ENCODE data around the gene RER1.

The RER1 gene

DNA sequence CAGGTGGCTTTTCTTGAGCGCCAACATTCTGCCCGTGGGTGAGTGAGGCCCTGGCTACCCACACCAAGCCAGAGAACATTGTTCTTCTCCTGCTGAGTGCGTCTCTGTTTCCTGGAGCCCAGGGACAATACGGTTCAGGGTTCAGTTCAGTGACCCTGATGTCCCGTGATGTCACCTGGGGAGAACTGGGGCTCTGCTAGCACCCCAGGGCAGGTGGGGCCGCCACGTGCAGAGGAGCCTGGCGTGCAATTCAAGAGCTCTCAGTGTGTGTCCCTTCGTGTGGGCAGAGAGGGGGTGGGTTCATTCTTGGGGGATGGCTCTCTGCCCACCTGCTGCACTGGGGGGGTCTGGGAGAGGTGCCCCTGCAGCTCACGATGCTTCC, 38.9 kb downstream of the RER1 start:
- Histone ChIP-seq H3K4me1 (ENCODE audit: insufficient read depth, low read length) (no peaks in the 10 kb centered on the region), H3K4me3 (ENCODE audit: low read length) (no peak overlapping the region), H3K36me3 (ENCODE audit: insufficient read depth, low read depth, low read length) (no peaks in the 10 kb centered on the region), H3K27me3 (ENCODE audit: insufficient read depth, low read length) (no peaks in the 10 kb centered on the region; the same call in 1 of the 2 replicates), H3K9ac (ENCODE audit: low read depth, low read length) (no peak overlapping the region), H3K27ac (ENCODE audit: low read length) (no peak overlapping the region), H3K9me3 (ENCODE audit: insufficient read depth, low read depth, low read length) (no peaks in the 10 kb centered on the region)

DNA sequence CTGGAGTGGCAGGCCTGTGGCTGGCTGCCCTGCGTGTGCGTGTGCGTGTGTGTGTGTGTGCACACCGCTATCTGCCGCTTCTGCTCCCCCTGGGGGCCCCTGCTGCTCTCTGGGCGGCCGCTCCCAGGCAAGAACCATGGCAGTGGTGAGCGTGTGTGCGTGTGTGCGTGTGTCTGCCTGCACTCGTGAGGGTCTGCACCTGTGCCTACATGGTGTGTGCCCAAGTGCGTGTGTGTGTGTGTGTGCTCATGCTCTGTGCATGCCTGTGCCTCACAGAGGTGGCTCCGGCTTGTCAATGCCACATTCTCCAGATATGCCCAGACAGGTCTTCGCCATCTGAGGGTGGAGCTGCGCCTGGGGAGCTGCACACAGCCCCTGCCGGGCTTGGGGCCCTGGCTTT, 39.5 kb downstream of the RER1 start:
- Histone ChIP-seq H3K9ac (ENCODE audit: low read depth, low read length) (no peak overlapping the region), H3K9me3 (ENCODE audit: insufficient read depth, low read depth, low read length) (no peaks in the 10 kb centered on the region)

DNA sequence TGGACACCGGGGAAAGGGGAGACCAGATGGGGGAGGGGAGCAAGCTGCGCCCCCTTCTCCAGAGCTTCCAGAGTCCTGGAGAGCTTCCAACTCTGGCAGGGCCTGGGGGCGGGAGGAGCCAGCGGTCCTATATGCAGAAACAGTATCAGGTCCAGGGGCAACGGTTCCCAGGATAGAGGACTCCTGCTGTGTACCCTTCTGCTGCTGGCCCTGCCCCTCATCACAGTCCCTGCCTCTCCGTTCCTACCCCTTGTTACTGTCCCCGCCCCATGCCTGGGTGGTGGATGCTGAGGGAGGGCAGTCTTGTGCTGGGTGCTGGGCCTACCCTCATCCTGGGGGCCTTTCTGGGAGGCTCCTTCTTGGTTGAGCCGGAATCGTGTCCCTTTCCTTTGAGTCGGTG, 39.9 kb downstream of the RER1 start:
- no peak overlapping the region for H3K27ac ChIP-seq (ENCODE audit: low read length)
- no peak overlapping the region for H3K9ac ChIP-seq (ENCODE audit: low read depth, low read length)

More for the DNA sequence above, 39.5 kb downstream of the RER1 start:
- Histone ChIP-seq H3K4me1 (ENCODE audit: insufficient read depth, low read length) (no peaks in the 10 kb centered on the region), H3K4me3 (ENCODE audit: low read length) (no peak overlapping the region), H3K36me3 (ENCODE audit: insufficient read depth, low read depth, low read length) (no peaks in the 10 kb centered on the region), H3K27ac (ENCODE audit: low read length) (no peak overlapping the region), H3K27me3 (ENCODE audit: insufficient read depth, low read length) (no peaks in the 10 kb centered on the region; the same call in 1 of the 2 replicates)

DNA sequence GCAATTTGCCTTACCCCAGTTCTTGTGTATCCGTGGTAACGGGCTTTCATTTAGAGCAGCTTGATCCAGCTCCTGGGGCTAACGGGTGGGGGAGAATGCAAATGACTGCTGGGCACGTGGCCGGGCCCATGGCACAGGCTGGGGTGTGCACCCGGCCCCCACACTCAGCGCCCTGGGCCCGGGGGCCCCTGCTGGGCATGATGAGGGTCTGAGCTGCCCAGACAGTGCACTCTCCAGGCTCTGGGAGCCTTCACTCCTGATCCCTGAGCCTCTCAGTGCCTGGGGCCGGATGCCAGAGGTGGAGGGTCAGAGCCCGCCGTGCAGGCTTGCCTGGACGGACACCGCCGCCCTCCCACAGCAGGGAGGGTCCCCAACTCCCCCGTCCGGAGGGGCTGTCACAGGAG, 40.8 kb downstream of the RER1 start:
- no peaks in the 10 kb centered on the region for H3K36me3 ChIP-seq (ENCODE audit: insufficient read depth, low read depth, low read length)
- no peak overlapping the region for H3K27ac ChIP-seq (ENCODE audit: low read length)
- no peaks in the 10 kb centered on the region for H3K4me1 ChIP-seq (ENCODE audit: insufficient read depth, low read length)
- no peak overlapping the region for H3K4me3 ChIP-seq (ENCODE audit: low read length)
- no peaks in the 10 kb centered on the region; the same call in 1 of the 2 replicates for H3K27me3 ChIP-seq (ENCODE audit: insufficient read depth, low read length)
- no peaks in the 10 kb centered on the region for H3K9me3 ChIP-seq (ENCODE audit: insufficient read depth, low read depth, low read length)
- no peak overlapping the region for H3K9ac ChIP-seq (ENCODE audit: low read depth, low read length)

More for the DNA sequence above, 39.9 kb downstream of the RER1 start:
- no peaks in the 10 kb centered on the region for H3K9me3 ChIP-seq (ENCODE audit: insufficient read depth, low read depth, low read length)
- no peak overlapping the region for H3K4me3 ChIP-seq (ENCODE audit: low read length)
- H3K36me3 ChIP-seq (ENCODE audit: insufficient read depth, low read depth, low read length), result no peaks in the 10 kb centered on the region
- H3K4me1 ChIP-seq (ENCODE audit: insufficient read depth, low read length), result no peaks in the 10 kb centered on the region
- no peaks in the 10 kb centered on the region; the same call in 1 of the 2 replicates for H3K27me3 ChIP-seq (ENCODE audit: insufficient read depth, low read length)

DNA sequence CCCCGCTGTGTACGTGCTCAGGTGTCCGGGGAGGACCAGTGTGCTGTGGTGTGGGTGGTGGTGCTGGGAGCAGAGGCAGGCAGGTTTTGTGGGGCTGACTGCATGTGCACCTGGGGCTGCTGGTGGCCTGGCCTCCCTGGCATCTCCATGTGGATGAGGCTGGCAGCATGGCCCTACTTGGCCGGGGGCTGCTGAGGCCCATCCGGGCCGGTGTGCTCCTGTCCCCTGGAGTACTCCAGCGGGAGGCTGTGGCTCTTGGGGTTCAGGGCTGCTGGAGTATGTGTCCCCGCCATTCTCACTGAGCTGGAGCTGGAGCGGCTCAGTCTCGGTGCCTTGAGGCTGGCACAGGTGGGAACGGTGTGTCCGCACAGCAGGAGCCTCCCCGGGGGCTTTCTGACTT, 41.6 kb downstream of the RER1 start:
- Histone ChIP-seq H3K27me3 (ENCODE audit: insufficient read depth, low read length) (no peaks in the 10 kb centered on the region; the same call in 1 of the 2 replicates), H3K9me3 (ENCODE audit: insufficient read depth, low read depth, low read length) (no peaks in the 10 kb centered on the region), H3K27ac (ENCODE audit: low read length) (no peak overlapping the region), H3K36me3 (ENCODE audit: insufficient read depth, low read depth, low read length) (no peaks in the 10 kb centered on the region), H3K4me1 (ENCODE audit: insufficient read depth, low read length) (no peaks in the 10 kb centered on the region), H3K4me3 (ENCODE audit: low read length) (no peak overlapping the region), H3K9ac (ENCODE audit: low read depth, low read length) (no peak overlapping the region)

DNA sequence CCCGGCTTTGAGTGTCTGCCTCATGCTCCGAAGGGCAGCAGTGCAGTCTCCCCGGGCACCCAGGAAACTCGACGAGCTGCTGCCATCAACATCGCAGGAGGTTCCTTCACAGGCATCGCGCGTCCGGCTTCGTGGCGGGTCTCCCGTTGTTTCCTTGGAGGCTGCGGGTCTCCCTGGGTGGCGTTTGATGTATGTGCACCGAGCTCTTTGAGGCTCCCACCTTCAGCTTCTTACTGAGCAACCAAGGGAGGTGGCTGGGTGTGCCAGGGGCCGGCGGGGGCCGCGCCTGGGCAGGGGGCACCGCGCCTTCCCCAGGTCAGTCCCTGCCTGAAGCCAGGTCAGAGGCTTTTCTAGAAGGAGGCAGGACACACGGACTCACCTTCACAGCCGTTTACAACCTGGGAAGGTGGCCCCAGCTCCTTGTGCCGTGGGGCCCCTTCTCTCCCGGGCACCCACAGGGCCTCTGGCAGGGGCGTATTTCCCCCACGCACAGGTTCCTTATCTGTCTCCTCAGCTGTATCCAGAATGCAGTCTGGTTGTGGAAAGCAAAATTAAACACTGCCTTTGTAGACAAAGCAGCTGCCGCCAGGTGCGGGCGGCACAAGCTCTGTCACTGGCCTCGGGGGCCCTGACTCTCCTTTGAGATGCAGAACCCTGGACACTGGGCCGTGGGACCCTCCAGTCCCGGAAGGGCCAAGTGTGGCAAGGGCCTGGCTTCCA, 42.5 kb downstream of the RER1 start:
- Histone ChIP-seq H3K27me3 (ENCODE audit: insufficient read depth, low read length) (no peaks in the 10 kb centered on the region; the same call in 1 of the 2 replicates), H3K27ac (ENCODE audit: low read length) (no peak overlapping the region), H3K36me3 (ENCODE audit: insufficient read depth, low read depth, low read length) (no peaks in the 10 kb centered on the region), H3K9ac (ENCODE audit: low read depth, low read length) (no peak overlapping the region), H3K4me1 (ENCODE audit: insufficient read depth, low read length) (no peaks in the 10 kb centered on the region), H3K9me3 (ENCODE audit: insufficient read depth, low read depth, low read length) (no peaks in the 10 kb centered on the region), H3K4me3 (ENCODE audit: low read length) (no peak overlapping the region)

DNA sequence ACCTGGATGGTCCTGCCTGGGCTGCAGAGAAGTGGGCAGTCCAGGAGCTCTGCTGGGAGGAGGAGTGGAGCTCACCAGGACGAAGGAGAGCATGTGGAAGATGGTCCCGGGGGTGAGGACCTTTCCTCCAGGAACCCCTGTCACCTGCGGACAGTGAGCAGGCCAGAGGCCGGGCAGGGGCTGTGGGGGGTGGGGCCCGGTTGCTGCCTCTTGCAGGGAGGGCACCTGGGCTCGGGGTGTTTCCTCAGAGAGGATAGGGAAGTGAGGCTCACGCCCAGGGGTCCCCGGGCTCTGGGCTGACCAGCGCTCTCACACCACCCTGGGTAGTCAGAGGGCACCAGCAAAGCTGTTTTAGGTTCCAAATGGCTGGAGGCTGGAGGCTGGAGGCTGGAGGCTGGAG, 43.5 kb downstream of the RER1 start:
- Histone ChIP-seq H3K4me3 (ENCODE audit: low read length) (no peak overlapping the region), H3K9me3 (ENCODE audit: insufficient read depth, low read depth, low read length) (no peaks in the 10 kb centered on the region), H3K27me3 (ENCODE audit: insufficient read depth, low read length) (no peaks in the 10 kb centered on the region; the same call in 1 of the 2 replicates), H3K36me3 (ENCODE audit: insufficient read depth, low read depth, low read length) (no peaks in the 10 kb centered on the region), H3K4me1 (ENCODE audit: insufficient read depth, low read length) (no peaks in the 10 kb centered on the region), H3K27ac (ENCODE audit: low read length) (no peak overlapping the region), H3K9ac (ENCODE audit: low read depth, low read length) (no peak overlapping the region)

DNA sequence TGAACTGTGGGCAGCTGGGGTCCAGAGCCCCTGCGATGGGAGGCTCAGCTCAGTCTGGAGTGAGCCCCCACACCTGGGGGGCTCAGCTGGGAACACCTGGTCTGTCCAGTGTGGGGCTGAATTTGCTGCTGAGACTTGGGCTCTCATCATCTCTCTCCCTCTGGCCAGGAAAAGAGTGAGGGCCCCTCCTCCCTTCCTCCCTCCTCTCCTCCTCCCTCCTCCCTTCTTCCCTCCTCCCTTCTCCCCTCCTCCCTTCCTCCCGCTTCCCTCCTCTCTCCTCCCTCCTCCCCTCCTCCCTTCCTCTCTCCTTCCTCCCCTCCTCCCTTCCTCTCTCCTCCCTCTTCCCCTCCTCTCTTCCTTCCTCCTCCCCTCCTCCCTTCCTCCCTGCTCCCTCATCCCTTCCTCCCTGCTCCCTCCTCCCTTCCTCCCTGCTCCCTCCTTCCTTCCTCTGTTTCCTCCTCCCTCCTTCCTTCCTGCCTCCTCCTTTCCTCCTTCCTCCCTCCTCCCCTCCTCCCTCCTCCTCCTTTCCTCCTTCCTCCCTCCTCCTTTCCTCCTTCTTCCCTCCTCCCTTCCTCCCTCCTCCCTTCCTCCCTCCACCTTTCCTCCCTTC, 44.2 kb downstream of the RER1 start:
- Histone ChIP-seq H3K36me3 (ENCODE audit: insufficient read depth, low read depth, low read length) (no peaks in the 10 kb centered on the region), H3K4me3 (ENCODE audit: low read length) (no peak overlapping the region), H3K9ac (ENCODE audit: low read depth, low read length) (no peak overlapping the region), H3K4me1 (ENCODE audit: insufficient read depth, low read length) (no peaks in the 10 kb centered on the region), H3K9me3 (ENCODE audit: insufficient read depth, low read depth, low read length) (no peaks in the 10 kb centered on the region), H3K27me3 (ENCODE audit: insufficient read depth, low read length) (no peaks in the 10 kb centered on the region; the same call in 1 of the 2 replicates), H3K27ac (ENCODE audit: low read length) (no peak overlapping the region)

DNA sequence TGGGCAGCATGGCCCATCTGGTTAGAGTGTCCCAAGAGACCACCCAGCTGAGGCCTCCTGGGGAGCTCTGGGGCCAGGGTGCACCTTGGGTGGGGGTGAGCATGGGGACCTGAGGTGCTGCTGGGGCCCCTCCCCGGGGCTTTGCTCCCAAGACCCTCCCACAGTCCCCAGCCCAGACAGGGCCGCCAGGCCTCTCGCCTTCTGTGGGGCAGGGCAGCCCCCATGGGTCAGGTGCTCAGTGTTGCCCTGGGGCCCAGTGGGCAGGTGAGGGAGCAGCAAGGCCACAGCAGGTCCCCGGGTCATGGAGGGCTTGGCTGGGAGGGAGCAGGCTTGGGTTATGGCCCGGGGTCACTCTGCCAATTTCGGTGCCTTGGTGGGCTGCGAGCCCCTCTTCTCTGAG, 45.2 kb downstream of the RER1 start:
- Histone ChIP-seq H3K9me3 (ENCODE audit: insufficient read depth, low read depth, low read length) (no peaks in the 10 kb centered on the region), H3K27ac (ENCODE audit: low read length) (no peak overlapping the region), H3K4me1 (ENCODE audit: insufficient read depth, low read length) (no peaks in the 10 kb centered on the region), H3K9ac (ENCODE audit: low read depth, low read length) (no peak overlapping the region), H3K4me3 (ENCODE audit: low read length) (no peak overlapping the region), H3K27me3 (ENCODE audit: insufficient read depth, low read length) (peaks cover 7% of the 10 kb centered on the region), H3K36me3 (ENCODE audit: insufficient read depth, low read depth, low read length) (no peaks in the 10 kb centered on the region)

DNA sequence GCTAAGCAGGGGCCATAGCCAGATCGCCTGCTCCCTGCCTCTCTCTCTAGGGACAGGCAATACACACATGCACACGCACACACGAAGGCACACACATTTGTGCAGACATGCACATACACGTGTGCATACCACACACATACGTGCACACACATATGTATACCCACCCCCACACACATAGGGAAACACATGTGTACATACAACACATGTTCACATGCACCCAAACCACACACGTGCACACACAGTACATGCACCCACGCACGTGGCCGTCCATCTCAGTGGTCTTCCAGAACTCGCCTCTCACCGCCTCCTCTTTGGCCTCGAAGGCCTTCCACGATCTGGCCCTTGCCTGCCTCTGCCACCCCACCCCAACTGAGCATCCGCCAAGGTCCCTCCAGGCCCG, 46.0 kb downstream of the RER1 start:
- Histone ChIP-seq H3K4me1 (ENCODE audit: insufficient read depth, low read length) (no peaks in the 10 kb centered on the region), H3K27ac (ENCODE audit: low read length) (no peak overlapping the region), H3K9ac (ENCODE audit: low read depth, low read length) (no peak overlapping the region), H3K36me3 (ENCODE audit: insufficient read depth, low read depth, low read length) (no peaks in the 10 kb centered on the region), H3K4me3 (ENCODE audit: low read length) (no peak overlapping the region), H3K9me3 (ENCODE audit: insufficient read depth, low read depth, low read length) (no peaks in the 10 kb centered on the region), H3K27me3 (ENCODE audit: insufficient read depth, low read length) (peaks cover 15% of the 10 kb centered on the region)

DNA sequence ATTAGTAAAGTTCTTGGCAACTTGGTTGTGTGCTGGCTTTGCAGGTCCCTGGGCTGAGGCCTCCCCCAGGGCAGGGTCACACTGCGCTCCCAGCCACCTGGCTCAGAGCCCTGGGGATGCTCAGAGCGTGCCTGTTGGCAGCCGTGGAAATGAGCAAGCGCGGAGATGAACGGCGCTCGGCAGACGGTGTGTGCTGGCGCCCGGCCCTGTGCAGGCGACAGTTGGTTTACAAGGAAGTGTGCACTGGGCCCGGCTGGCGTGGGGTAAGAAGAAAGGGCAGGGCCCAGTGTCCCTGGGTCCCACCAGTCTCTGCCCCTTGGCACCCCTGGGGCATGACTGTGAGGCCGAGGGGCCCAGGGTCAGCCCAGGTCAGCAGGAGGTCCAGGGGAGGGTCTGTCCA, 46.4 kb downstream of the RER1 start:
- no peak overlapping the region for H3K9ac ChIP-seq (ENCODE audit: low read depth, low read length)
- no peak overlapping the region for H3K4me3 ChIP-seq (ENCODE audit: low read length)
- no peaks in the 10 kb centered on the region for H3K4me1 ChIP-seq (ENCODE audit: insufficient read depth, low read length)
- H3K36me3 ChIP-seq (ENCODE audit: insufficient read depth, low read depth, low read length), result no peaks in the 10 kb centered on the region
- H3K27ac ChIP-seq (ENCODE audit: low read length), result no peak overlapping the region
- no peaks in the 10 kb centered on the region for H3K9me3 ChIP-seq (ENCODE audit: insufficient read depth, low read depth, low read length)
- H3K27me3 ChIP-seq (ENCODE audit: insufficient read depth, low read length), result peaks cover 19% of the 10 kb centered on the region

DNA sequence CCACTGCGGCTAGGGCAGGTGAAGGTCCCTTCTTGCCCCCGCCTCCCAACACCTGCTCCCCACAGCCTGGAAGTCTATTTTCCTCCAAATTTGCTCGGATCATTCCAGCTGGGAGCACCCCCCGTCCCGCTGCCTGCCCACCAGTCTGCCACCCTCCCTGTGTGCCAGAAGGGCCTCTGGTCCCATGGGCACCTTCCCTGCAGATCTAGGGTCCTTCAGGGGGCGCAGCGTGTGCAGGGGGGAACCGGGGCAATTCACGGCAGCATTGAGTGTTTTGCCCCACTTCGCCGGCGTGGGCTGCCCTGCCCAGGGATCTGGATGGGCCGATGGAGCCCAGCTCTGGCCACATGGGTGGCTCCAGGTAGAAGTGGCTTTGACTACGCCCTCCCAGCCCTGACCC, 47.0 kb downstream of the RER1 start:
- Histone ChIP-seq H3K4me1 (ENCODE audit: insufficient read depth, low read length) (no peaks in the 10 kb centered on the region), H3K9ac (ENCODE audit: low read depth, low read length) (no peak overlapping the region), H3K9me3 (ENCODE audit: insufficient read depth, low read depth, low read length) (no peaks in the 10 kb centered on the region), H3K36me3 (ENCODE audit: insufficient read depth, low read depth, low read length) (no peaks in the 10 kb centered on the region), H3K27me3 (ENCODE audit: insufficient read depth, low read length) (peaks cover 23% of the 10 kb centered on the region), H3K4me3 (ENCODE audit: low read length) (no peak overlapping the region), H3K27ac (ENCODE audit: low read length) (no peak overlapping the region)
